ENCODE data around the gene ZNF200.

Gene ZNF200

DNA sequence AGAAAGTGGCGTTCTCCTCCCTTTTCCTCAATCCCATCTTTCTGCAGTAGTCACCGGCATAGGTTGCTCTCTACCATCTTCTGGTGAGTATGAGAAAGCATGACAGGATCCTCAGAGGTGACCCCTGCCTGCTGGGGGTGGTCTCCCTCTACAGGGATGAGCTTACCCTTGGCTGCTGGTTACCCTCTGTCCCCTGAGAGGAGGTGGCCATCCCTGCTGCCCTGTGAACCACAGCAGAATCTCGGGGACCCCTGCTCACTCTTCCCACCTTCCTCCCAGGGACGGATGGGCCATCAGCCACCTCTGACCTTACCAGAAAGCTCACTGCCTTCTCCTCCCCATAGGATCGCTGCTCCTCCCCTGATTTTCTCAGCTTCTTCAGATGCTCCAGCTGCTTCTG, 13.6 kb upstream of the ZNF200 start:
- TF ChIP-seq, protein P1, sequence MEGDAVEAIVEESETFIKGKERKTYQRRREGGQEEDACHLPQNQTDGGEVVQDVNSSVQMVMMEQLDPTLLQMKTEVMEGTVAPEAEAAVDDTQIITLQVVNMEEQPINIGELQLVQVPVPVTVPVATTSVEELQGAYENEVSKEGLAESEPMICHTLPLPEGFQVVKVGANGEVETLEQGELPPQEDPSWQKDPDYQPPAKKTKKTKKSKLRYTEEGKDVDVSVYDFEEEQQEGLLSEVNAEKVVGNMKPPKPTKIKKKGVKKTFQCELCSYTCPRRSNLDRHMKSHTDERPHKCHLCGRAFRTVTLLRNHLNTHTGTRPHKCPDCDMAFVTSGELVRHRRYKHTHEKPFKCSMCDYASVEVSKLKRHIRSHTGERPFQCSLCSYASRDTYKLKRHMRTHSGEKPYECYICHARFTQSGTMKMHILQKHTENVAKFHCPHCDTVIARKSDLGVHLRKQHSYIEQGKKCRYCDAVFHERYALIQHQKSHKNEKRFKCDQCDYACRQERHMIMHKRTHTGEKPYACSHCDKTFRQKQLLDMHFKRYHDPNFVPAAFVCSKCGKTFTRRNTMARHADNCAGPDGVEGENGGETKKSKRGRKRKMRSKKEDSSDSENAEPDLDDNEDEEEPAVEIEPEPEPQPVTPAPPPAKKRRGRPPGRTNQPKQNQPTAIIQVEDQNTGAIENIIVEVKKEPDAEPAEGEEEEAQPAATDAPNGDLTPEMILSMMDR (IDR thresholded peaks at IDR 0.05; ENCODE audit: insufficient read depth, missing control alignments) = no peak
- DNase-seq (ENCODE audit: insufficient read length, low spot score) (no peak), FAIRE-seq (no peak)

DNA sequence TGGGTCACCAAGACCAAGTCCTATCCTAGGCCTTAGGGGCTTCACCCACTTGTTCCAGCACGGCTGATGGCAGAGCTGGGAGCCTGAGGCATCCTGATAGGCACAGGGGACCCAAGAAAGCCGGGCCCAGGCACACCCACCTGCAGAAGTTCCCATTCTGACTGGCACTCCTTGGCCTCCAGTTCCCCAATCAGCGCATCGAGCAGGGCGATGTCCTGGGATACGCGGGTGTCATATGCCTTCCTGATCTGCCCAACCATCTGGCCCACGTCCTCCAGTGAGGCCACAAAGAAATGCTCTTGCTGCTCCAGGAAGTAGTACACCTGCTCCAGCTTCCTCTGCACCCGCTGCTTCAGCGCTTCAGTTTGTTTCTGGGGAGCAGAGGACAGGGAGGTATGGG, 11.9 kb upstream of the ZNF200 start:
- no peak for DNase-seq (ENCODE audit: insufficient read length, low spot score)
- TF ChIP-seq, protein P1 (IDR thresholded peaks at IDR 0.05; ENCODE audit: insufficient read depth, missing control alignments) = no peak
- FAIRE-seq = no peak

DNA sequence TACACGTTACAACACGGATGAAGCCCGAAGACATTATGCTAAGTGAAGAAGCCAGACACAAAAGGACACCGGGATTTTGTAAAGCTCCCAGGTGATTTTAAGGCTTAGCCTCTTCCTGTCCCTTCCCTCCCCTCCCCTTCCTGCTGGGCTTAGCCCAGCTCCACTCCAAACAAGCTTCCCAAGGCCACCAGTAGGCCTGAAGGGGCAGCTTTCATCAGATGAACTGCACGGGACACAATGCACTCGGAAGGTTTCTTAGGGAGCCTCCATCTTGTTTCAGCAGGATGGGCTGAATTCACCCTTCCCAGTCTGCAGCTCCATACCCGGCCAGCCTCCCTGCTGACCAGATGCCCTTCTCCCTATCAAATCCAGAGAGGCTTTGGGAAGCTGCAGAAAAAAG, 11.0 kb upstream of the ZNF200 start:
- TF ChIP-seq, protein P1 (IDR thresholded peaks at IDR 0.05; ENCODE audit: insufficient read depth, missing control alignments) = no peak
- no peak for FAIRE-seq
- DNase-seq (ENCODE audit: insufficient read length, low spot score) = no peak

DNA sequence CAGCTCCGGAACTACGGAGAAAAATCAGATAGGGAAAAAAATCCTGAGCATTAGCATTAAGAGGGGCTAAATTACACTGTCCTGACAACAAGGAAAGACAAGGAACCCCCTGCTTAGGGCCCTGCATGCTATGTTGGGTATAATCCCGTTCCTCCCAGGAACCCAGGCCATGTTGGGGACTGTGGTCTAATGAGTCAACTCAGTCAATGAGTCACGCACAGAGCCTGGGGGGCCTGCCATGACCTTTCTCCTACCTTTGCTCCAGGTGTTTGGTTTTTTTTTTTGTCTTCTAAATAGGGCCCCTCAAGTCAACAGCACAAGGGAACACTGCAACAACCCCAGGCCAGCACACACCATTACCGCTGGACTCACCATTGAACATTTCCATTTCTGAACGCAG, 8.9 kb upstream of the ZNF200 start:
- TF ChIP-seq, protein P1 (IDR thresholded peaks at IDR 0.05; ENCODE audit: insufficient read depth, missing control alignments) = no peak
- DNase-seq (ENCODE audit: insufficient read length, low spot score) = no peak
- FAIRE-seq = no peak

DNA sequence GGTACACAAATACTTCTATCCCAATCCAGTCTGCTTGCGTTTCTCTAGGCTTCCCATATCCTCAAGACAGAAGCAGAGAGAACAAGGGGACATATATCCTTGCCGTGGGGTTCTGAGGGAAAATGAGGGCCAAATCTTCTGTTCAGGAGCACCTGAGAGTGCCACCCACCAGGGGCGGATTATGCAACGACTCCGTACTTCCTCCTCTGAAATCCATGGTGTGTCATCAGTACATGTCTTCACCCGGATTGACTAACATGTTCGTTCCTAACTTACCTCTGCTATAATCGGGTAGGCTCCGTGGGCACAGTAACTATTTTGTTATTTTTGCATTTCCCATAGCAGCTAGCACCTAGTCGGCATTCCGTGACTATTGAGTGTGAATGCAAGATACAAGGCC, 7.8 kb upstream of the ZNF200 start:
- FAIRE-seq = no peak
- TF ChIP-seq, protein P1 (IDR thresholded peaks at IDR 0.05; ENCODE audit: insufficient read depth, missing control alignments) = no peak
- DNase-seq (ENCODE audit: insufficient read length, low spot score) = no peak

DNA sequence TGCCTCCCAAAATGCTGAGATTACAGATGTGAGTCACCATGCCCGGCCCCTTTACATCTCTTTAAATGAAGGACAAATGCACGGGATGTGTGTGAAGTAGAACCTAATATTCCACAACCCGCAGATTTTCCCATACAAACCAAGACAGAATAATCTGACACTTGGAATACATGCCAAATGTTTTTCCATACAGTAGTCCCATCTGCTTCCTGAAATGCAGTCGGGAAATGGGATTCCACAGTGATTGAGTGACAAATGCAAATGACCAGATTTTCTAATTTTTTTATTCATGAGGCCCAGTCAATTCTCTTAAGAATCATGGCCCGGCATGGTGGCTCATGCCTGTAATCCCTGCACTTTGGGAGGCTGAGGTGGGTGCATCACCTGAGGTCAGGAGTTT, 6.8 kb upstream of the ZNF200 start:
- no peak for FAIRE-seq
- no peak for DNase-seq (ENCODE audit: insufficient read length, low spot score)
- TF ChIP-seq, protein P1 (IDR thresholded peaks at IDR 0.05; ENCODE audit: insufficient read depth, missing control alignments) = no peak

DNA sequence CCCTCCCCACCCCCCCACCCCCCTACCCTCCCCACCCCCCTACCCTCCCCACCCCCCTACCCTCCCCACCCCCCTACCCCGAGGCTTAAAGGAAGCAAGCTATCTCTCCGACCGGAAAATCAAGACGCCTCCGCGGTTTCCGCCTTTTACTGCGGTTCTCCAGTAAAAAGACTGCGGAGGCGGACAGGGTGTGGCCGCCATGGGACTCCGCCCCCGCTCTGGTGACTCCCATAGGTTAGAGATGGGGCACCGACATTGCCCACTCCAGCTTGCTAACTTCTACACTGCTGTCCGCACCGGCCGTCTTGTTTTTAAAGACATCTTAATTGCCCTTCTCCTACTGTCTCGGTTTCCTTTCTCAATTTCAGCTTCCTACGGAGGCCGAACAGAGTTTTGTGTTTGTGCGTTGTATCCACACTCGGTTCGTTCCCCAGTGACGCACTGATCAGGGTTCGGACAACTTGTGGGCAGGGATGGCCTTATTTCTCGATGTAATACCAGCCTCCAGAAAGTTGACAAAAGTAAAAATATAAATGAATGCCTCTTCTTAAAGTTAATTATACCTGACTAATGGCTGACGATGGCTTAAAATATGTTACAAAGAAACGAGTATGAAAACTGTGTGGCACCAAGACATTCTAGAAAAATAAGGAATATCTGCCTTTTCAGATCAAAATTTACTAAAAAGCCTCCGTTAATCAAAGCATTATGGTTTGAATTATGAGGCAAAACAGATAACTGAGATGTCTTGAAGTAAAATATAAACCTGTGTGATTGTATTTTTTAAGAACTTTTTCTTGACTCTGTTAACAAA, 1.1 kb upstream of the ZNF200 start:
- no peak for DNase-seq (ENCODE audit: insufficient read length, low spot score)
- no peak for FAIRE-seq
- TF ChIP-seq, protein P1 (IDR thresholded peaks at IDR 0.05; ENCODE audit: insufficient read depth, missing control alignments) = no peak
